NCI-H1694 treated with DMSO at 0.1 percent for 48 hours (cell line): ENCODE data around the gene CACNA1E.

Source experiments
- DNase-seq: peaks from one replicate; lab custom pipeline; 2025; lab: John Stamatoyannopoulos, UW

The CACNA1E gene

GRCh38 chr1:181701891-181702290 lies 218.6 kb downstream of the CACNA1E start:
- no peak for DNase-seq

GRCh38 chr1:181704546-181704945 lies 221.2 kb downstream of the CACNA1E start:
- DNase-seq: no peak

GRCh38 chr1:181711820-181712219 lies 228.5 kb downstream of the CACNA1E start:
- no peak for DNase-seq

GRCh38 chr1:181712711-181713110 lies 229.4 kb downstream of the CACNA1E start:
- no peak for DNase-seq

GRCh38 chr1:181714428-181714827 lies 231.1 kb downstream of the CACNA1E start:
- no peak for DNase-seq

GRCh38 chr1:181718034-181718433 lies 234.7 kb downstream of the CACNA1E start:
- no peak for DNase-seq

- DNase-seq: no peak
These were observed 243.1 kb downstream of the CACNA1E start for GRCh38 chr1:181726320-181727012.

- no peak for DNase-seq
These were observed 247.3 kb downstream of the CACNA1E start for GRCh38 chr1:181730606-181731005.

GRCh38 chr1:181732218-181732990 lies 249.1 kb downstream of the CACNA1E start:
- no peak for DNase-seq

GRCh38 chr1:181733486-181733885 lies 250.2 kb downstream of the CACNA1E start:
- no peak for DNase-seq

- DNase-seq: no peak
These were observed 253.7 kb downstream of the CACNA1E start for GRCh38 chr1:181737056-181737455.

- DNase-seq: no peak
These were observed 255.9 kb downstream of the CACNA1E start for GRCh38 chr1:181739214-181739613.

GRCh38 chr1:181742426-181742825 lies 259.1 kb downstream of the CACNA1E start:
- no peak for DNase-seq

GRCh38 chr1:181743878-181744312 lies 260.6 kb downstream of the CACNA1E start:
- DNase-seq: no peak

- DNase-seq: no peak
These were observed 262.9 kb downstream of the CACNA1E start for GRCh38 chr1:181746224-181746623.

GRCh38 chr1:181748013-181748412 lies 264.7 kb downstream of the CACNA1E start:
- no peak for DNase-seq

GRCh38 chr1:181754103-181754502 lies 270.8 kb downstream of the CACNA1E start:
- DNase-seq: no peak

- DNase-seq: no peak
These were observed 276.2 kb downstream of the CACNA1E start for GRCh38 chr1:181759481-181759880.

GRCh38 chr1:181763736-181764135 lies 280.4 kb downstream of the CACNA1E start:
- no peak for DNase-seq

GRCh38 chr1:181765451-181766026 lies 282.2 kb downstream of the CACNA1E start:
- no peak for DNase-seq

- DNase-seq: no peak
These were observed 283.8 kb downstream of the CACNA1E start for GRCh38 chr1:181767001-181767708.

- DNase-seq: no peak
These were observed 285.1 kb downstream of the CACNA1E start for GRCh38 chr1:181768211-181768929.
